Measurements from ENCODE around the gene SYNPR. TPM values are rescaled to one million over a fixed set of nuclear protein-coding genes. Genes with fewer than 3 reads are reported as not detected.

Gene SYNPR
- total RNA-seq, 4 donors from 2014 or later = not detected

DNA sequence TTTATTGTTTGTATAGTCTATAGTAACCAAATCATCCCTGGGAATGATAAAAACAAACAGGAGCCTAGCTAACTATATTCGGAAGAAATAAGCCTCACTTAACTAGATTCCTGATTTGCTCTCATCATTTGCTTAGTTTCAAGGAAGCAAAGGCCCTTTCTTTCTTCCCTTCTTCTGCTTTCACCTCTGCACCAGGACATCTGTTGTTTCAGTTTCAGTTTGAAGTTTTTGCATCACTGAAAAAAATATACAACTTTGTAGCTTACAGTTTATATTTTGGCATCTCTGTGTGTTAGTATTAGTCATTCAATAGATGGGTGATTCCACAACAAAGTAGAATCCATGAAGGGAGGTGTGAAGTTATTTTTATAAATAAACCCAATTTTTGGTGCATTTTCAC, 260.8 kb downstream of the SYNPR start:
- whole genome bisulfite sequencing, 2 donors = 88 to 96% methylated on average over 1 of the region's 1 CpG
- no peak overlapping the region for H3K4me3 ChIP-seq (ENCODE audit: low read depth, poor library complexity, severe bottlenecking)
- TF ChIP-seq POLR2A (IDR thresholded peaks at IDR 0.05) = no peak
- TF ChIP-seq, protein P1, sequence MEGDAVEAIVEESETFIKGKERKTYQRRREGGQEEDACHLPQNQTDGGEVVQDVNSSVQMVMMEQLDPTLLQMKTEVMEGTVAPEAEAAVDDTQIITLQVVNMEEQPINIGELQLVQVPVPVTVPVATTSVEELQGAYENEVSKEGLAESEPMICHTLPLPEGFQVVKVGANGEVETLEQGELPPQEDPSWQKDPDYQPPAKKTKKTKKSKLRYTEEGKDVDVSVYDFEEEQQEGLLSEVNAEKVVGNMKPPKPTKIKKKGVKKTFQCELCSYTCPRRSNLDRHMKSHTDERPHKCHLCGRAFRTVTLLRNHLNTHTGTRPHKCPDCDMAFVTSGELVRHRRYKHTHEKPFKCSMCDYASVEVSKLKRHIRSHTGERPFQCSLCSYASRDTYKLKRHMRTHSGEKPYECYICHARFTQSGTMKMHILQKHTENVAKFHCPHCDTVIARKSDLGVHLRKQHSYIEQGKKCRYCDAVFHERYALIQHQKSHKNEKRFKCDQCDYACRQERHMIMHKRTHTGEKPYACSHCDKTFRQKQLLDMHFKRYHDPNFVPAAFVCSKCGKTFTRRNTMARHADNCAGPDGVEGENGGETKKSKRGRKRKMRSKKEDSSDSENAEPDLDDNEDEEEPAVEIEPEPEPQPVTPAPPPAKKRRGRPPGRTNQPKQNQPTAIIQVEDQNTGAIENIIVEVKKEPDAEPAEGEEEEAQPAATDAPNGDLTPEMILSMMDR (IDR thresholded peaks at IDR 0.05) = no peak
- DNase-seq (ENCODE audit: low spot score in 2 of 2) = no peak
- intact Hi-C loops (cut with DNase I; ENCODE audit: low total_unique reads) = no loop called here

DNA sequence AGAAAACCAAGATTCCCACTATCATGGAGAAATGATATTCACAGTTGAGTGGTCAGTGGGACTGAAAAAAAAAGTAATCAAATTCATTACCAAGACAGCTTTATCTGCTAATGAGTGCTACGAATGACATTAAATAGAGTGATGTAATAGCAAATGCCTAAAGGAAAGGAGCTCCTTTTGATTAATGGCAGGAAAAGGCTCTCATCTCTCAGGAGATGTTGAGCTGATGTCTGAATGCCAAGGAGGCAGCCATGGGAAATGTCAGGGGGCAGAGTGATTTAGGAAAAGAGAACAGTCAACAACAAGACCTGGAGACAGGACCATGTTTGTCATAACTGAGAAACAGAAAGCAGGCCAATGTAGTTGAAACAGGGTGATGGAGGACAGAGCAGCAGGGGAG, 277.7 kb downstream of the SYNPR start:
- H3K4me3 ChIP-seq (ENCODE audit: low read depth, poor library complexity, severe bottlenecking) = no peak overlapping the region

DNA sequence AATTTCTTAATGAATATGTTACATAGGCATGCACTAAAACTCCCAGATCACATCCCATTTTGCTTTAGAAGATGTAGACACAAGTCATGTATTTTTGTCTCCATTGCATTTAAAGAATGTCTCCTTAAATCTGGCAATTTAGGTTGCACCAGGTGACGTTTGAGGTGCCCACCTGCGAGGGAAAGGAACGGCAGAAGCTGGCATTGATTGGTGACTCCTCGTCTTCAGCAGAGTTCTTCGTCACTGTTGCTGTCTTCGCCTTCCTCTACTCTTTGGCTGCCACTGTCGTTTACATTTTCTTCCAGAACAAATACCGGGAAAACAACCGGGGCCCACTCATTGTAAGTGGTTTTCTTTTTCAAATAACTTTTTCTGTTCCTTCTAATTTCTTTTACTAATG, 278.3 kb downstream of the SYNPR start:
- TF ChIP-seq, protein P1 (IDR thresholded peaks at IDR 0.05) = no peak
- TF ChIP-seq POLR2A (IDR thresholded peaks at IDR 0.05) = no peak
- H3K4me3 ChIP-seq (ENCODE audit: low read depth, poor library complexity, severe bottlenecking) = no peak overlapping the region
- intact Hi-C loops (cut with DNase I; ENCODE audit: low total_unique reads) = no loop called here
- WGBS, 2 donors = 81 to 82% methylated on average over 9 of the region's 9 CpGs
- no peak for DNase-seq (ENCODE audit: low spot score in 2 of 2)

More for the DNA sequence above, 277.7 kb downstream of the SYNPR start:
- intact Hi-C loops (cut with DNase I; ENCODE audit: low total_unique reads) = no loop called here
- 58 to 62% methylated on average over 1 of the region's 1 CpG for WGBS, 2 donors
- no peak for DNase-seq (ENCODE audit: low spot score in 2 of 2)
- TF ChIP-seq, protein P1 (IDR thresholded peaks at IDR 0.05) = no peak
- TF ChIP-seq POLR2A (IDR thresholded peaks at IDR 0.05) = no peak

DNA sequence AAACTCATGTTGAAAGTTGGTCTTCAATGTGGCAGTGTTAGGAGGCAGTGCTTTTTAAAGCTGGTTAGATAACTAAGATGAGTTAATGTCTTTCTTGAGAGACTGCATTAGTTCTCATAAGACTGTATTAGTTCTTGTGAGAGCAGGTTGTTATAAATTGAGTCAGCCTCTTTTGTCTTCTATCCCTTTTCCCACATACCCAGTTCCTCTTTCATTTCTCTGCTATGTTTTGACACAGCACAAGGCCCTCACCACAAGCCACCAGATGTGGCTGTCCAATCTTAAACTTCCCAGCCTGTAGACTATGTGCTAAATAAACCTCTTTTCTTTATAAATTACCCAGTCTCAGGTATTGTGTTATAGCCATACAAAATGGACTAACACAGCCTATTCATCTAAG, 279.8 kb downstream of the SYNPR start:
- intact Hi-C loops (cut with DNase I; ENCODE audit: low total_unique reads) = no loop called here
- no peak for DNase-seq (ENCODE audit: low spot score in 2 of 2)
- H3K4me3 ChIP-seq (ENCODE audit: low read depth, poor library complexity, severe bottlenecking) = no peak overlapping the region
- TF ChIP-seq, protein P1 (IDR thresholded peaks at IDR 0.05) = no peak
- no peak for TF ChIP-seq POLR2A (IDR thresholded peaks at IDR 0.05)

DNA sequence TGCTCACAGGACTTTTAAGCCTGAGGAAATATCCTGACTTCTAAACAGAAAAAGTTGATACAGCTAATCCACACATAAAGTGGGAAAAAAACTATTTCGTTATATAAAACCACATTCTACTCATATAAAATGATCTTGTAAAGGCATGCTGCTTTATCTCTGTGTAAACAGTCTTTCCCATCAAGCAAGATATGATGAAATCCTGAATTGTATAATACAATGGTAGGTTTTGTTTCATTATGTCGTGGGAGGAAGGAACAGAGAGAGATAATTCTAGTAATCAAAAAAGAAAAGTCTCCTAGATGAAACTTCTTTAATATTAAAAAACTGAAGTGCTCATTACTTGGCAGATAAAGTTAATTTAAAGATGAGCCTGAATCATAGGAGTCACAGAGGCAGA, 281.8 kb downstream of the SYNPR start:
- no peak for TF ChIP-seq POLR2A (IDR thresholded peaks at IDR 0.05)
- TF ChIP-seq, protein P1 (IDR thresholded peaks at IDR 0.05) = no peak
- intact Hi-C loops (cut with DNase I; ENCODE audit: low total_unique reads) = no loop called here
- no peak overlapping the region for H3K4me3 ChIP-seq (ENCODE audit: low read depth, poor library complexity, severe bottlenecking)
- WGBS, 2 donors = 51 to 57% methylated on average over 2 of the region's 2 CpGs
- DNase-seq (ENCODE audit: low spot score in 2 of 2) = no peak

DNA sequence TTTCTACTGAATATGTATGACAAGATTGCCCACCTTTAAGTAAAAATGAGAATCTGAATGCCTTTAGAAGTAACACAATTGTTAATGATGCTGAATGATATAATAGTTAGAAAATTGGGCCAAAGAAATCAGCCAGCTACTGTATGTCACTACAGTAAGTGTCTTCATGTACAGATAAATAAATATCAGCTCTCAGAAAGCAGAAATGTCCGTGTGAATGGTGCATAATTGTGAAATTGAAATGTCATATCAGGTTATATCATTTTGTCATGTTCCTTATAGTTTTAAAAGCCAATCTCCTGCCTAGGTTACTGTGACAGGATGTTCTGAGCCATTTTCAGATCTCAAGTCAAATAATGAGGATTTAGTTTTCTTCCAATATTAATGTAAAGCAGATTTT, 283.8 kb downstream of the SYNPR start:
- H3K4me3 ChIP-seq (ENCODE audit: low read depth, poor library complexity, severe bottlenecking) = no peak overlapping the region
- DNase-seq (ENCODE audit: low spot score in 2 of 2) = no peak
- 33 to 39% methylated on average over 1 of the region's 1 CpG for WGBS, 2 donors
- TF ChIP-seq POLR2A (IDR thresholded peaks at IDR 0.05) = no peak
- TF ChIP-seq, protein P1 (IDR thresholded peaks at IDR 0.05) = no peak
- intact Hi-C loops (cut with DNase I; ENCODE audit: low total_unique reads) = no loop called here

Measured in lower leg skin (tissue), 4 donors.